HG03159 (cell line): Measurements from ENCODE around the gene EP400.
"Not testable (repeated sequence)": the region's sequence is repeated elsewhere in the genome, so short reads cannot be mapped to it uniquely, and the experiment has no call there.

Source experiments
- ATAC-seq: cut with Tn5 transposase; IDR thresholded peaks from one replicate; pipeline ENCODE4 v1.9.1; 2021; ENCODE audit warnings: mild to moderate bottlenecking, moderate library complexity; ENCODE audit not compliant: unreplicated experiment

EP400 gene

GRCh38 chr12:131985510-131985875 lies 35.8 kb downstream of the EP400 start:
- not testable (repeated sequence) for ATAC-seq

- no peak for ATAC-seq
Measured at GRCh38 chr12:131986361-131986760, 36.6 kb downstream of the EP400 start.

GRCh38 chr12:131986910-131987309 lies 37.2 kb downstream of the EP400 start:
- ATAC-seq: no peak

- ATAC-seq: no peak
Measured at GRCh38 chr12:131987552-131987951, 37.8 kb downstream of the EP400 start.

GRCh38 chr12:131988054-131988796 lies 38.5 kb downstream of the EP400 start:
- no peak for ATAC-seq

- ATAC-seq: no peak
Measured at GRCh38 chr12:131989021-131989420, 39.3 kb downstream of the EP400 start.

- no peak for ATAC-seq
Measured at GRCh38 chr12:131990066-131990979, 40.6 kb downstream of the EP400 start.

GRCh38 chr12:131990980-131991305 lies 41.2 kb downstream of the EP400 start:
- ATAC-seq: no peak

GRCh38 chr12:131991816-131992430 lies 42.2 kb downstream of the EP400 start:
- ATAC-seq: no peak

GRCh38 chr12:131994589-131994988 lies 44.8 kb downstream of the EP400 start:
- ATAC-seq: peak; percentile 82

- no peak for ATAC-seq
Measured at GRCh38 chr12:132000286-132000872, 50.6 kb downstream of the EP400 start.

- no peak for ATAC-seq
Measured at GRCh38 chr12:132003846-132004245, 54.1 kb downstream of the EP400 start.

- no peak for ATAC-seq
Measured at GRCh38 chr12:132004946-132005345, 55.2 kb downstream of the EP400 start.

GRCh38 chr12:132006056-132006680 lies 56.4 kb downstream of the EP400 start:
- no peak for ATAC-seq

- ATAC-seq: no peak
Measured at GRCh38 chr12:132007041-132007440, 57.3 kb downstream of the EP400 start.

- ATAC-seq: no peak
Measured at GRCh38 chr12:132009336-132009859, 59.7 kb downstream of the EP400 start.

- no peak for ATAC-seq
Measured at GRCh38 chr12:132012919-132013568, 63.3 kb downstream of the EP400 start.

GRCh38 chr12:132014092-132014914 lies 64.6 kb downstream of the EP400 start:
- ATAC-seq: no peak

GRCh38 chr12:132014915-132015280 lies 65.2 kb downstream of the EP400 start:
- no peak for ATAC-seq
